Measurements from ENCODE around the gene IBA57.

Gene IBA57

GRCh38 chr1:228207851-228208821 lies 42.5 kb downstream of the IBA57 start, which contains the start of gene OBSCN:
Gene OBSCN (plus strand): TSS chr1:228208044. CDS start chr1:228211784, 3,740 bp downstream.
- TF ChIP-seq CTCF (IDR thresholded peaks at IDR 0.05; ENCODE audit: low read depth, low read length), result no peak
- no peaks in the 10 kb centered on the region for H3K36me3 ChIP-seq

GRCh38 chr1:228208831-228209551 lies 43.4 kb downstream of the IBA57 start:
- Histone ChIP-seq H3K4me3 (ENCODE audit: low read depth, low read length) (no peak overlapping the region), H3K9me3 (no peaks in the 10 kb centered on the region), H3K36me3 (no peaks in the 10 kb centered on the region), H3K4me1 (no peaks in the 10 kb centered on the region), H3K27me3 (no peaks in the 10 kb centered on the region)
- no peak for TF ChIP-seq CTCF (IDR thresholded peaks at IDR 0.05; ENCODE audit: low read depth, low read length)
- DNase-seq, result no peak

More at GRCh38 chr1:228207851-228208821, 42.5 kb downstream of the IBA57 start, which contains the start of gene OBSCN:
- no peak for DNase-seq
- H3K4me3 ChIP-seq (ENCODE audit: low read depth, low read length), result no peak within 1 kb of the TSS
- no peaks in the 10 kb centered on the region for H3K9me3 ChIP-seq
- no peaks in the 10 kb centered on the region for H3K4me1 ChIP-seq
- no peaks in the 10 kb centered on the region for H3K27me3 ChIP-seq

DNA sequence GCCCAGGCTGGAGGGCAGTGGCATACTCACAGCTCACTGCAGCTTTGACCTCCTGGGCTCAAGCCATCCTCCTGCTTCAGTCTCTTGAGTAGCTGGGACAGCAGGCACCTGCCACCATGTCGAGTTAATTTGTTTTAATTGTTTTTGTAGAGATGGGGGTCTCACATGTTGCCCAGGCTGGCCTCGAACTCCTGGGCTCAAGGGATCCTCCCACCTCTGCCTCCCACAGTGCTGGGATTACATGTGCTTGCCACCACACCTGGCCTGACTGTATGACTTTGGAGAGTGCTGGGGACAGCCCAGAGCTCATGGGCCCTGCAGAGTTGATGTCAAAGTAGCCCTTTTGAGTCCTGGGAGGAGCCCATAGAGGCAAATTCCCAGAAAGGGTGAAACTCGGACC lies 44.1 kb downstream of the IBA57 start:
- H3K4me3 ChIP-seq (ENCODE audit: low read depth, low read length), result no peak overlapping the region
- H3K36me3 ChIP-seq, result no peaks in the 10 kb centered on the region
- H3K4me1 ChIP-seq, result no peaks in the 10 kb centered on the region
- no peaks in the 10 kb centered on the region for H3K27me3 ChIP-seq
- TF ChIP-seq CTCF (IDR thresholded peaks at IDR 0.05; ENCODE audit: low read depth, low read length), result no peak
- H3K9me3 ChIP-seq, result no peaks in the 10 kb centered on the region
- no peak for DNase-seq

DNA sequence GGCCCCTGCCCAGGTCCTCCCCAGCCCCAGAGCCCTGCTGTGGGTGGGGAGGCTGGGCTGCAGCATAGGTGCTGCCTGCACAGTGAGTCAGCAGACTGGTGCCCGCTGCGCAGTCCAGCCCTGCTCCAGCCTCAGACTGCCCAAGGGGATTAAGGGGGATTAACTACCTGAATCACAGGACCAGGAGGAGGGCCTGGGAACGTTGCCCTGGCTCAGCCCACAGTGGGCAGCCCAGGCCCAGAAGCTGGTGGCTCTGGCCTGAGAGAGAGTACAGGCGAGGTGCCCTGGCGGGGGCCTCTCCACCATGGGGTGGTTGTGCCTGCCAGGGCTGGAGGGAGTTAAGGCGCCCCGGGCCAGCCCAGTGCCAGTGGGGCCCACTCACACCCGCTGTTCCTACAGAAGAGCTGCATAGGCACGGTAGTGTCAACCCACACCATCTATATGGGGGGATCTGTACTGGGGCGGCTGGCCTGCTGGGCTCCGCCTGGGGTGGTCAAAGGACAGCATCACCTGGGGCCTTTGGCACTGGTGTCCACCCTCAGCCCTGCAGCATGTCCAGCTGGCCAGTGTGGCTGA lies 44.6 kb downstream of the IBA57 start:
- no peak for TF ChIP-seq CTCF (IDR thresholded peaks at IDR 0.05; ENCODE audit: low read depth, low read length)
- Histone ChIP-seq H3K4me1 (no peaks in the 10 kb centered on the region), H3K36me3 (no peaks in the 10 kb centered on the region), H3K9me3 (no peaks in the 10 kb centered on the region), H3K4me3 (ENCODE audit: low read depth, low read length) (no peak overlapping the region), H3K27me3 (no peaks in the 10 kb centered on the region)
- no peak for DNase-seq

- Histone ChIP-seq H3K4me3 (ENCODE audit: low read depth, low read length) (no peak overlapping the region), H3K36me3 (no peaks in the 10 kb centered on the region), H3K4me1 (no peaks in the 10 kb centered on the region), H3K9me3 (no peaks in the 10 kb centered on the region), H3K27me3 (no peaks in the 10 kb centered on the region)
- no peak for DNase-seq
- no peak for TF ChIP-seq CTCF (IDR thresholded peaks at IDR 0.05; ENCODE audit: low read depth, low read length)
These were observed 45.3 kb downstream of the IBA57 start for GRCh38 chr1:228210712-228211530.
